ENCODE results near the gene TTC8. TPM values are rescaled to one million over a fixed set of nuclear protein-coding genes. Genes with fewer than 3 reads are reported as not detected.

The TTC8 gene
- total RNA-seq, 1 experiment from 2014 or later = 9.2 TPM

GRCh38 chr14:88870777-88871176, 46.3 kb downstream of the TTC8 start:
- H3K79me2 ChIP-seq (ENCODE audit: insufficient read depth, low read length) = no peaks in the 10 kb centered on the region
- H3K56ac ChIP-seq (ENCODE audit: insufficient read length, low read depth, low read length) = no peak overlapping the region
- H3K14ac ChIP-seq (ENCODE audit: insufficient read depth, low read length) = no peak overlapping the region
- no peak overlapping the region for H2BK20ac ChIP-seq (ENCODE audit: low read depth, low read length, poor library complexity, severe bottlenecking)
- WGBS (ENCODE audit: extremely low coverage, insufficient read length, low lambda C conversion rate) = no CpG with 5 or more reads among the region's 7 CpGs
- no peak overlapping the region for H3K9ac ChIP-seq (ENCODE audit: extremely low read depth, insufficient read length, low read length)
- H3K27ac ChIP-seq (ENCODE audit: insufficient read length, low read depth, low read length) = no peak overlapping the region
- DNase-seq = no peak
- H2BK120ac ChIP-seq (ENCODE audit: low read depth, low read length, poor library complexity, severe bottlenecking) = no peak overlapping the region
- Mint-ChIP-seq H3K36me3 (ENCODE audit: insufficient read depth in 1 of 3, low read depth in 3 of 3) (peaks cover 0 to 10% (median 0%) of the 10 kb centered on the region in 3 experiments; a peak in 3 of 7 replicates), H3K4me1 (peaks cover 0 to 4% of the 10 kb centered on the region in 2 experiments; a peak in 1 of 4 replicates), H3K9me3 (no peaks in the 10 kb centered on the region), H3K27me3 (ENCODE audit: low read depth) (no peaks in the 10 kb centered on the region), H3K27ac (peak overlapping the region in 1 of 3 experiments; percentile 14; a peak in 1 of 7 replicates), H3K4me3 (no peak overlapping the region)
- no peak overlapping the region for H4K8ac ChIP-seq (replicated peaks; ENCODE audit: insufficient read length, low read depth, low read length)
- no peak overlapping the region for H3K23ac ChIP-seq (ENCODE audit: insufficient read length, low read depth, low read length)
- H2BK15ac ChIP-seq (ENCODE audit: low read depth, low read length) = no peak overlapping the region
- H2BK12ac ChIP-seq (ENCODE audit: insufficient read length, low read depth, low read length) = no peak overlapping the region
- no peak overlapping the region for H4K91ac ChIP-seq (ENCODE audit: insufficient read length, low read depth, low read length)
- H3K4me1 ChIP-seq (ENCODE audit: insufficient read depth, low read length) = no peaks in the 10 kb centered on the region
- H4K5ac ChIP-seq (ENCODE audit: insufficient read length, low read depth, low read length) = no peak overlapping the region
- no peak overlapping the region for H3T11ph ChIP-seq (ENCODE audit: low read length)
- H3K23me2 ChIP-seq (ENCODE audit: insufficient read length, low read depth, low read length, poor library complexity, severe bottlenecking) = no peaks in the 10 kb centered on the region
- H3K79me1 ChIP-seq (ENCODE audit: insufficient read depth, low read depth, low read length, poor library complexity, severe bottlenecking) = no peaks in the 10 kb centered on the region
- TF ChIP-seq CTCF (conservative IDR thresholded peaks at IDR 0.05) = no peak
- no peaks in the 10 kb centered on the region for H3K27me3 ChIP-seq (ENCODE audit: insufficient read depth, low read length)
- no peak overlapping the region for H3K4me2 ChIP-seq (ENCODE audit: insufficient read depth, insufficient read length, low read length)
- H3K4ac ChIP-seq (ENCODE audit: low read depth, low read length) = no peak overlapping the region
- H2AK5ac ChIP-seq (ENCODE audit: insufficient read length, low read length) = no peak overlapping the region
- H4K20me1 ChIP-seq (ENCODE audit: control insufficient read depth, insufficient read depth, insufficient read length) = peaks cover 2% of the 10 kb centered on the region
- no peaks in the 10 kb centered on the region for H3K9me3 ChIP-seq (ENCODE audit: control insufficient read depth, low read depth, low read length)
- no peak overlapping the region for H3K18ac ChIP-seq (ENCODE audit: insufficient read length, low read depth, low read length)
- no peak overlapping the region for H2BK5ac ChIP-seq (ENCODE audit: insufficient read length, low read length)
- no peak overlapping the region for H2AFZ ChIP-seq (ENCODE audit: low read length)

Data from H9 (cell line).